GM21717 (cell line): ENCODE results near the gene ZMYND8.
A peak's percentile ranks its signal among the peaks of the same experiment; 100 is the strongest.
"Not testable (repeated sequence)": the region's sequence is repeated elsewhere in the genome, so short reads cannot be mapped to it uniquely, and the experiment has no call there.

Experiments
- ATAC-seq: cut with Tn5 transposase; IDR thresholded peaks from one replicate; pipeline ENCODE4 v1.9.1; 2021; ENCODE audit warnings: mild to moderate bottlenecking, moderate library complexity; ENCODE audit not compliant: unreplicated experiment

The ZMYND8 gene

GRCh38 chr20:47290666-47291430 lies 65.7 kb downstream of the ZMYND8 start:
- ATAC-seq = no peak

- ATAC-seq = no peak
These were observed 66.5 kb downstream of the ZMYND8 start for GRCh38 chr20:47290008-47290407.

- ATAC-seq = no peak
These were observed 67.4 kb downstream of the ZMYND8 start for GRCh38 chr20:47289096-47289495.

GRCh38 chr20:47288530-47288929 lies 68.0 kb downstream of the ZMYND8 start:
- ATAC-seq = not testable (repeated sequence)

GRCh38 chr20:47287609-47288144 lies 68.8 kb downstream of the ZMYND8 start:
- no peak for ATAC-seq

- ATAC-seq = no peak
These were observed 69.8 kb downstream of the ZMYND8 start for GRCh38 chr20:47286681-47287080.

GRCh38 chr20:47285189-47285588 lies 71.3 kb downstream of the ZMYND8 start:
- ATAC-seq = no peak

GRCh38 chr20:47284373-47284772 lies 72.1 kb downstream of the ZMYND8 start:
- ATAC-seq = no peak

- no peak for ATAC-seq
These were observed 73.1 kb downstream of the ZMYND8 start for GRCh38 chr20:47283411-47283810.

GRCh38 chr20:47282864-47283263 lies 73.6 kb downstream of the ZMYND8 start:
- no peak for ATAC-seq

GRCh38 chr20:47281376-47281775 lies 75.1 kb downstream of the ZMYND8 start:
- ATAC-seq = no peak

GRCh38 chr20:47280668-47281067 lies 75.8 kb downstream of the ZMYND8 start:
- ATAC-seq = no peak

- ATAC-seq = no peak
These were observed 76.3 kb downstream of the ZMYND8 start for GRCh38 chr20:47280228-47280627.

GRCh38 chr20:47278907-47279348 lies 77.6 kb downstream of the ZMYND8 start:
- no peak for ATAC-seq

- not testable (repeated sequence) for ATAC-seq
These were observed 79.0 kb downstream of the ZMYND8 start for GRCh38 chr20:47277535-47277872.

- ATAC-seq = no peak
These were observed 79.5 kb downstream of the ZMYND8 start for GRCh38 chr20:47276851-47277534.

- no peak for ATAC-seq
These were observed 80.2 kb downstream of the ZMYND8 start for GRCh38 chr20:47276251-47276650.

- no peak for ATAC-seq
These were observed 81.0 kb downstream of the ZMYND8 start for GRCh38 chr20:47275548-47275947.

GRCh38 chr20:47274401-47275108 lies 81.9 kb downstream of the ZMYND8 start:
- peak; percentile 72 for ATAC-seq

GRCh38 chr20:47273591-47274235 lies 82.8 kb downstream of the ZMYND8 start:
- ATAC-seq = no peak
